AG09319 (cell line): Measurements from ENCODE around the gene MECR.
"Not testable (repeated sequence)": the region's sequence is repeated elsewhere in the genome, so short reads cannot be mapped to it uniquely, and the experiment has no call there.

Source experiments
- DNase-seq: peaks from one replicate; pipeline ENCODE4 v3.0.0-alpha.2; 2010; ENCODE audit warnings: low read depth; ENCODE audit errors: extremely low read depth
- TF ChIP-seq, protein P1 (sequence below): IDR thresholded peaks from 2 replicates; pipeline ENCODE4 v1.5.1; 2011; ENCODE audit warnings: low read depth, mild to moderate bottlenecking, inconsistent platforms, low read length, moderate library complexity

Gene MECR

GRCh38 chr1:29156543-29157268 lies 74.0 kb downstream of the MECR start:
- TF ChIP-seq, protein P1, sequence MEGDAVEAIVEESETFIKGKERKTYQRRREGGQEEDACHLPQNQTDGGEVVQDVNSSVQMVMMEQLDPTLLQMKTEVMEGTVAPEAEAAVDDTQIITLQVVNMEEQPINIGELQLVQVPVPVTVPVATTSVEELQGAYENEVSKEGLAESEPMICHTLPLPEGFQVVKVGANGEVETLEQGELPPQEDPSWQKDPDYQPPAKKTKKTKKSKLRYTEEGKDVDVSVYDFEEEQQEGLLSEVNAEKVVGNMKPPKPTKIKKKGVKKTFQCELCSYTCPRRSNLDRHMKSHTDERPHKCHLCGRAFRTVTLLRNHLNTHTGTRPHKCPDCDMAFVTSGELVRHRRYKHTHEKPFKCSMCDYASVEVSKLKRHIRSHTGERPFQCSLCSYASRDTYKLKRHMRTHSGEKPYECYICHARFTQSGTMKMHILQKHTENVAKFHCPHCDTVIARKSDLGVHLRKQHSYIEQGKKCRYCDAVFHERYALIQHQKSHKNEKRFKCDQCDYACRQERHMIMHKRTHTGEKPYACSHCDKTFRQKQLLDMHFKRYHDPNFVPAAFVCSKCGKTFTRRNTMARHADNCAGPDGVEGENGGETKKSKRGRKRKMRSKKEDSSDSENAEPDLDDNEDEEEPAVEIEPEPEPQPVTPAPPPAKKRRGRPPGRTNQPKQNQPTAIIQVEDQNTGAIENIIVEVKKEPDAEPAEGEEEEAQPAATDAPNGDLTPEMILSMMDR: no peak
- DNase-seq: no peak

GRCh38 chr1:29152046-29152805 lies 78.5 kb downstream of the MECR start:
- TF ChIP-seq, protein P1: no peak
- DNase-seq: no peak

DNA sequence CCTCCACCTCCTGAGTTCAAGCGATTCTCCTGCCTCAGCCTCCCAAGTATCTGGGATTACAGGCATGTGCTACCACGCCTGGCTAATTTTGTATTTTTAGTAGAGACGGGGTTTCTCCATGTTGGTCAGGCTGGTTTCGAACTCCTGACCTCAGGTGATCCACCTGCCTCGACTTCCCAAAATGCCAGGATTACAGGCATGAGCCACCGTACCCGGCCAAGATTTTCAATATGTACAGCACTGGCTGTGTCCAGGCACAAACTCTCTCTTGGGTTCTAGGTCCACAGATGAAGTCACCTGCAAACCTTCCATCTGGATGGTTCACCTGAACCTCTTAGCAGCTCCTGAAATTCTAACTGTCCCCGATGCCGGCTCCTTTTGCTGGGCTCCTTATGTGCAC lies 80.4 kb downstream of the MECR start:
- DNase-seq: not testable (repeated sequence)

DNA sequence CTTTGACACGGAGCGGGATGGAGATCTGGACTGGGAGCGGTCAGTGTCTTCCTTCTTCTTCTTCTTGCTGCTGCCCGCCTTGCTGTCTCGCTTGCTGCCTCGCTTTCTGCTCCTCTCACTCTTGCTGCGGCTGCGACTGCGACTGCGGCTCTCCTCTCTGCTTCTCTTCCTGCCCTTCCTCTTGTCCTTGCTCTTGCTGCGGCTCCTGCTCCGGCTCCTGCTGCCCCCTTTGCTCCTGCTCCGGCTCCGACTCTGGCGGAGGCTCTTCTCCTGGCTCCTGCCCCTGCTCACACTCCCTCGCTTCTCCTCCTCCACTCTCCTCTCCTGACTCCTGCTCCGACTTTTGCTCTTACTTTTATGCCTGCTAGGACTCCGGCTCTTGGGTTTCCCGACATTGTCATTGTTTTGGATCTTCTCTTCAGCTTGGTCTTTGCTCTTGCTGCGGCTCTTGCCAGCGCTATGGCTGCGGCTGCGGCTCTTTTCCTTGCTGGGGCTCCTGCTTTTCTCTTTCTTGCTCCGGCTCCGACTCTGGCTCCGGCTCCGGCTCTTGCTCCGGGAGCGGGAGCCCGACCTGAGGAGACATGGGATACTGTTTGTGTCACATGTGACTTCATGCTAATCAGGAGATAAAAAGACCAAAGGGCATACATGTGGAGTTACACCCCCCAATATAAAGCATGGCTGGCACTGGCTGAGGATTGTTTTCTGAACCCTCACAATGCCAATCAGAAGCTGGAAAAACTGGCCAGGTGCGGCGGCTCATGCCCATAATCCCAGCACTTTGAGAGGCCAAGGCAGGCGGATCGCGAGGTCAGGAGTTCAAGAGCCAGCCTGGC lies 81.9 kb downstream of the MECR start:
- no peak for DNase-seq
- TF ChIP-seq, protein P1: no peak

DNA sequence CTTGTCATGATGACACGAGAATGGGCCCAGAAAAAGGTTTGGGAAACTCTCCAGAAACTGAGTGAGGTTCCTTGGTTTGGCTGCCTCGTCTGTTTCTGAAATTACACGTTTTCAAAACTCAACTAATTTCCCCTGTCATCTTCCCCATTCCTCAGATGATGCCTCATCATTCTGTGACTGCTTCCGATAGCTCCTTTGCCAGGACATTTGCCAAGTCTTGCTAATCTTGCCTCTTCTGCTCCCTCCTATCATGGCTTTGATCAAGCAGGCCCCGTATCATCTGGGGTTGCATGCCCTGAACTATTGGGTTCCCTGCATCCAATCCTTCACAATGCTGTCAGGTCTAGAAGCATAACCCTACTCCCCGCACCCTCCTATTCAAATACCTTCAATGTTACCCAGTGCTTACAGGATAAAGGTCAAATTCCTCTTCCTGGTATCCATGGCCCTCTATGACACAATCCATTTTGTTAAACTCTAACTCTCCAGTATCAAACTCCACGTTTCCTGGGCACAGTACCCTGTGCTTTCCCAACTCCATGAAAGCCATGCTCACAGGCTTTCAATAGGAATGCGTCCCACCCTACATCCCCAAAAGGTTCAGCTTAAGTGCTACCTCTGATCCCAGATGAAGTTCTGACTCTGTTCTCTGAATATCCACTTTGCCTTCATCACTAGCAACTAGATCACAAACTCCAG lies 84.8 kb downstream of the MECR start:
- peak; percentile 88 for DNase-seq
- TF ChIP-seq, protein P1: no peak

DNA sequence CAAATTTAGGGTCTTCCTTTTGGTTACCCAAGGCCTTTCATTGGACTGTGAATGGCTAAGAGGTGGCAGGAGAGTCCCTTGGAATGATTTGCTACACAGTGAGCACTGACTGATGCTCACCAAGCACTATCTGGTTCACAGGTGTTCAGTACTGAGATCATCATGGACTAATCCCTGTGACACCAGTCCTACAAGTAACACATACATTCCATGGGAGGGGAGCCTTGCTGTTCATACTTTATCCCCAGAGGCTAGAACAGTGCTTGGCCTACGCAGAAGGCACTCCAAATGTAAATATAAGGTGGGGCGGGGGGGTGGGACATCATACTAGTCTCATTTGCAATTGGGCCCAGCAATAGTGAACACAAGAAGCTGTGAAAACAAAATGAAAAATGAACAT lies 86.6 kb downstream of the MECR start:
- TF ChIP-seq, protein P1: no peak
- no peak for DNase-seq

GRCh38 chr1:29142714-29143113 lies 88.0 kb downstream of the MECR start:
- no peak for DNase-seq
- TF ChIP-seq, protein P1: no peak
